GM21360 (cell line): ENCODE results near the gene PLXNC1.
A peak's percentile ranks its signal among the peaks of the same experiment; 100 is the strongest.

Source experiments
- ATAC-seq: cut with Tn5 transposase; IDR thresholded peaks from one replicate; pipeline ENCODE4 v1.9.1; 2021; ENCODE audit warnings: mild to moderate bottlenecking, moderate library complexity; ENCODE audit not compliant: unreplicated experiment

PLXNC1 gene

GRCh38 chr12:94147991-94148738 lies at the start of gene PLXNC1:
PLXNC1 (plus strand) TSS chr12:94148577; CDS start chr12:94148972, 395 bp downstream.
- peak; percentile 34 for ATAC-seq

GRCh38 chr12:94099191-94099590 lies 49.2 kb upstream of the PLXNC1 start:
- no peak for ATAC-seq

- ATAC-seq = no peak
Observed at GRCh38 chr12:94099632-94100031, 48.7 kb upstream of the PLXNC1 start.

GRCh38 chr12:94100211-94100627 lies 48.2 kb upstream of the PLXNC1 start:
- ATAC-seq = no peak

- ATAC-seq = peak; percentile 59
Observed at GRCh38 chr12:94100990-94101737, 47.2 kb upstream of the PLXNC1 start.

GRCh38 chr12:94101738-94102660 lies 46.4 kb upstream of the PLXNC1 start:
- ATAC-seq = peak; percentile 91

GRCh38 chr12:94103986-94104385 lies 44.4 kb upstream of the PLXNC1 start:
- ATAC-seq = no peak

- no peak for ATAC-seq
Observed at GRCh38 chr12:94107910-94108309, 40.5 kb upstream of the PLXNC1 start.

- ATAC-seq = no peak
Observed at GRCh38 chr12:94109160-94109559, 39.2 kb upstream of the PLXNC1 start.

GRCh38 chr12:94110258-94110657 lies 38.1 kb upstream of the PLXNC1 start:
- ATAC-seq = no peak

- ATAC-seq = no peak
Observed at GRCh38 chr12:94111302-94111701, 37.1 kb upstream of the PLXNC1 start.

- no peak for ATAC-seq
Observed at GRCh38 chr12:94112121-94112520, 36.3 kb upstream of the PLXNC1 start.

GRCh38 chr12:94114166-94114565 lies 34.2 kb upstream of the PLXNC1 start:
- no peak for ATAC-seq

- no peak for ATAC-seq
Observed at GRCh38 chr12:94116191-94116590, 32.2 kb upstream of the PLXNC1 start.

GRCh38 chr12:94121886-94122285 lies 26.5 kb upstream of the PLXNC1 start:
- no peak for ATAC-seq

GRCh38 chr12:94122591-94122990 lies 25.8 kb upstream of the PLXNC1 start:
- ATAC-seq = no peak

- ATAC-seq = no peak
Observed at GRCh38 chr12:94123127-94123526, 25.2 kb upstream of the PLXNC1 start.

GRCh38 chr12:94126067-94126466 lies 22.3 kb upstream of the PLXNC1 start:
- no peak for ATAC-seq

- ATAC-seq = no peak
Observed at GRCh38 chr12:94127239-94128131, 20.9 kb upstream of the PLXNC1 start.

- ATAC-seq = no peak
Observed at GRCh38 chr12:94128280-94128679, 20.1 kb upstream of the PLXNC1 start.
